ENCODE results near the gene SUMF1. TPM values are rescaled to one million over a fixed set of nuclear protein-coding genes. Genes with fewer than 3 reads are reported as not detected.

The SUMF1 gene
- total RNA-seq, 2 donors from 2014 or later, result 18.4 to 18.6 TPM

DNA sequence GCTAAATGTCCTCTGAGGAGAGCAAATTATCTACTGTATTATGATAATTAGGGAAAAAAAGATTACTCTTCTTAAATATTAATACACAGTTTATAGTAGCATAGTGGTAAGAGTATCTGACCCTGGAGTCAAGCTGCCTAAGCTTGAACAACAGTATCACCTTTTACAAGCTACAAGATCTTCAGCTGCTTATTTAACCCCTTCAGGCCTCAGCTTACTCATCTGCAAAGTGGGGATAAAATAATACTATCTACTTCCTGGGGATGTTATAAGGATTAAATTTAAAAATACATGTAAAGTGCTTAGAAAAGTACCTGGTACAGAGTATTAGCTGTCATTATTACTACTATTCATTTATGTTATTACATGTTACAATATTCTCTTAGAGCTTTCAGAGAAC, 42.0 kb downstream of the SUMF1 start:
- no peak for TF ChIP-seq CTCF (conservative IDR thresholded peaks at IDR 0.05)
- no peaks in the 10 kb centered on the region for H3K36me3 Mint-ChIP-seq (ENCODE audit: low read depth)
- H3K27ac ChIP-seq (ENCODE audit: low read depth, low read length), result no peak overlapping the region
- no peak overlapping the region for H3K27ac Mint-ChIP-seq
- H3K27me3 Mint-ChIP-seq (ENCODE audit: insufficient read depth), result no peaks in the 10 kb centered on the region
- H3K4me1 ChIP-seq (ENCODE audit: control insufficient read depth, insufficient read depth, low read length), result no peaks in the 10 kb centered on the region
- no peak for DNase-seq
- no peaks in the 10 kb centered on the region for H3K27me3 ChIP-seq (ENCODE audit: control insufficient read depth, insufficient read depth, low read length, poor library complexity, severe bottlenecking)
- no peaks in the 10 kb centered on the region for H3K4me1 Mint-ChIP-seq
- no peaks in the 10 kb centered on the region for H3K36me3 ChIP-seq (ENCODE audit: control insufficient read depth, insufficient read depth, low read length)
- no peak overlapping the region for H3K4me3 ChIP-seq (ENCODE audit: low read length)
- no peak overlapping the region for H3K4me3 Mint-ChIP-seq
- H3K9ac ChIP-seq (ENCODE audit: extremely low read depth, low read length, poor library complexity, severe bottlenecking), result no peak overlapping the region
- no peaks in the 10 kb centered on the region for H3K9me3 ChIP-seq (ENCODE audit: control insufficient read depth, low read length)
- H3K9me3 Mint-ChIP-seq, result no peaks in the 10 kb centered on the region

- no peaks in the 10 kb centered on the region for H3K27me3 ChIP-seq (ENCODE audit: control insufficient read depth, insufficient read depth, low read length, poor library complexity, severe bottlenecking)
- peaks cover 4% of the 10 kb centered on the region for H3K36me3 ChIP-seq (ENCODE audit: control insufficient read depth, insufficient read depth, low read length)
- no peak overlapping the region for H3K27ac ChIP-seq (ENCODE audit: low read depth, low read length)
- no peak overlapping the region for H3K9ac ChIP-seq (ENCODE audit: extremely low read depth, low read length, poor library complexity, severe bottlenecking)
- H3K4me1 Mint-ChIP-seq, result no peaks in the 10 kb centered on the region
- H3K9me3 ChIP-seq (ENCODE audit: control insufficient read depth, low read length), result no peaks in the 10 kb centered on the region
- no peak for DNase-seq
- TF ChIP-seq CTCF (conservative IDR thresholded peaks at IDR 0.05), result no peak
- H3K36me3 Mint-ChIP-seq (ENCODE audit: low read depth), result no peaks in the 10 kb centered on the region
- H3K27me3 Mint-ChIP-seq (ENCODE audit: insufficient read depth), result no peaks in the 10 kb centered on the region
- H3K27ac Mint-ChIP-seq, result no peak overlapping the region
- no peak overlapping the region for H3K4me3 Mint-ChIP-seq
- no peaks in the 10 kb centered on the region for H3K4me1 ChIP-seq (ENCODE audit: control insufficient read depth, insufficient read depth, low read length)
- H3K9me3 Mint-ChIP-seq, result no peaks in the 10 kb centered on the region
- H3K4me3 ChIP-seq (ENCODE audit: low read length), result no peak overlapping the region
- 87 to 100% methylated on average over 1 to 2 of the region's 2 CpGs for WGBS, 2 experiments (ENCODE audit: insufficient coverage in 1 of 2, insufficient read length in 1 of 2)
Measured at GRCh38 chr3:4421121-4421520, 45.9 kb downstream of the SUMF1 start.

DNA sequence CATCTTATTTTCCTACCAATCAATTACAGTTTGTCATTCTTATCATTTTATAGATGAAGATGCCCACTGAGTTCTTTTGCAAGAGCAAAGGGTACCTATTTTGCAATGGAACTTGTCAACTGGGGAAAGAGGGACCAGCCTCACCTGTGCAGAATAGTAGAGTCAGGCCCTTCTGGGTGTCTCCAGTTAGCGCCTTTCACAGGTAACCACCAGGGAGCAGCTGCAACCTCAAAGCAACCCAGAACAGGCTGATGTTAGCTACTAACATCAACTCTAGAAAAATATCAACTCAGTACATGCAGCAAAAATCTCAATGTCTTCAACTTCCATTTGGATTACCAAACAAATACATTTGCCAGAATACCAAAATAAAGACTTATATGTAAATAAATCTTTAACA, 47.1 kb downstream of the SUMF1 start:
- Mint-ChIP-seq H3K9me3 (no peaks in the 10 kb centered on the region), H3K36me3 (ENCODE audit: low read depth) (peaks cover 6% of the 10 kb centered on the region), H3K4me3 (no peak overlapping the region), H3K27ac (no peak overlapping the region), H3K4me1 (no peaks in the 10 kb centered on the region), H3K27me3 (ENCODE audit: insufficient read depth) (no peaks in the 10 kb centered on the region)
- peaks cover 4% of the 10 kb centered on the region for H3K36me3 ChIP-seq (ENCODE audit: control insufficient read depth, insufficient read depth, low read length)
- TF ChIP-seq CTCF (conservative IDR thresholded peaks at IDR 0.05), result peak; percentile 55
- H3K9me3 ChIP-seq (ENCODE audit: control insufficient read depth, low read length), result no peaks in the 10 kb centered on the region
- no peaks in the 10 kb centered on the region for H3K27me3 ChIP-seq (ENCODE audit: control insufficient read depth, insufficient read depth, low read length, poor library complexity, severe bottlenecking)
- no peaks in the 10 kb centered on the region for H3K4me1 ChIP-seq (ENCODE audit: control insufficient read depth, insufficient read depth, low read length)
- no peak overlapping the region for H3K4me3 ChIP-seq (ENCODE audit: low read length)
- DNase-seq, result no peak
- no peak overlapping the region for H3K27ac ChIP-seq (ENCODE audit: low read depth, low read length)
- H3K9ac ChIP-seq (ENCODE audit: extremely low read depth, low read length, poor library complexity, severe bottlenecking), result no peak overlapping the region
- WGBS, 2 experiments (ENCODE audit: insufficient coverage in 1 of 2, insufficient read length in 1 of 2), result 97% methylated on average over 1 of the region's 1 CpG; no CpG with 5 or more reads in 1 of the 2 experiments

Measured in endodermal cell (in vitro differentiated cells).